GM21515 (cell line): ENCODE results near the gene ABHD14A.
"Not testable (repeated sequence)": the region's sequence is repeated elsewhere in the genome, so short reads cannot be mapped to it uniquely, and the experiment has no call there.

Experiments
- ATAC-seq: cut with Tn5 transposase; IDR thresholded peaks from one replicate; pipeline ENCODE4 v1.9.1; 2021; ENCODE audit not compliant: unreplicated experiment

ABHD14A gene

GRCh38 chr3:51974963-51975851 is at the start of gene ABHD14A:
ABHD14A (plus strand) TSS chr3:51975064; CDS start chr3:51975136, 72 bp downstream.
- peak; percentile 40 for ATAC-seq

- ATAC-seq = no peak
These were observed 47.5 kb upstream of the ABHD14A start for GRCh38 chr3:51927061-51927977.

GRCh38 chr3:51928438-51928837 is 46.4 kb upstream of the ABHD14A start:
- ATAC-seq = no peak

- ATAC-seq = not testable (repeated sequence)
These were observed 45.9 kb upstream of the ABHD14A start for GRCh38 chr3:51928981-51929380.

GRCh38 chr3:51929420-51930003 is 45.4 kb upstream of the ABHD14A start:
- no peak for ATAC-seq

GRCh38 chr3:51930439-51930838 is 44.4 kb upstream of the ABHD14A start:
- no peak for ATAC-seq

- ATAC-seq = no peak
These were observed 43.1 kb upstream of the ABHD14A start for GRCh38 chr3:51931756-51932155.

- ATAC-seq = no peak
These were observed 42.1 kb upstream of the ABHD14A start for GRCh38 chr3:51932471-51933370.

- ATAC-seq = no peak
These were observed 41.3 kb upstream of the ABHD14A start for GRCh38 chr3:51933471-51934138.

- ATAC-seq = no peak
These were observed 40.6 kb upstream of the ABHD14A start for GRCh38 chr3:51934139-51934850.

- ATAC-seq = no peak
These were observed 39.6 kb upstream of the ABHD14A start for GRCh38 chr3:51934991-51935885.

GRCh38 chr3:51935886-51936755 is 38.7 kb upstream of the ABHD14A start:
- no peak for ATAC-seq

GRCh38 chr3:51937014-51937413 is 37.9 kb upstream of the ABHD14A start:
- ATAC-seq = no peak

GRCh38 chr3:51937611-51938450 is 37.0 kb upstream of the ABHD14A start:
- no peak for ATAC-seq

GRCh38 chr3:51938780-51939425 is 36.0 kb upstream of the ABHD14A start:
- ATAC-seq = no peak
